Upper lobe of left lung (tissue), 4 donors: Measurements from ENCODE around the gene ABCA8.

Source experiments
- CTCF ChIP-seq, 6 experiments: fragments of 450-650 bp in 4 of 6; fragments of 200-600 bp in 2 of 6; sonication (generic) in 2 of 6; IDR thresholded peaks; one replicate each; pipeline ENCODE4 v1.5.1; 2016 to 2019; ENCODE audit warnings: antibody characterized with exemption in 6 of 6
- POLR2A ChIP-seq, 4 donors: fragments of 450-650 bp; IDR thresholded peaks; one replicate each; pipeline ENCODE4 v1.5.1; 2016 to 2017; ENCODE audit warnings: antibody characterized with exemption in 4 of 4, mild to moderate bottlenecking in 2 of 4
- POLR2AphosphoS5 ChIP-seq, 2 donors: sonication (generic); formaldehyde crosslinking; IDR thresholded peaks; one replicate each; pipeline ENCODE4 v1.5.1; 2017; ENCODE audit warnings: antibody characterized with exemption in 2 of 2

- TF ChIP-seq CTCF (IDR thresholded peaks at IDR 0.05) (peak in 2 of 6 experiments; percentile 24 to 25), POLR2A (IDR thresholded peaks at IDR 0.05) (no peak), POLR2AphosphoS5 (IDR thresholded peaks at IDR 0.05) (no peak)
Observed at GRCh38 chr17:68906638-68907037, 48.6 kb downstream of the ABCA8 start.
